Hypothalamus (tissue), 51 donors: ENCODE measurements around the gene SIM1.
"Not testable (repeated sequence)": the region's sequence is repeated elsewhere in the genome, so short reads cannot be mapped to it uniquely, and the experiment has no call there.

ENCODE experiments used
- DNase-seq, 51 donors: peaks; one replicate each; lab custom pipeline; 2025; lab: John Stamatoyannopoulos, UW

The SIM1 gene

DNA sequence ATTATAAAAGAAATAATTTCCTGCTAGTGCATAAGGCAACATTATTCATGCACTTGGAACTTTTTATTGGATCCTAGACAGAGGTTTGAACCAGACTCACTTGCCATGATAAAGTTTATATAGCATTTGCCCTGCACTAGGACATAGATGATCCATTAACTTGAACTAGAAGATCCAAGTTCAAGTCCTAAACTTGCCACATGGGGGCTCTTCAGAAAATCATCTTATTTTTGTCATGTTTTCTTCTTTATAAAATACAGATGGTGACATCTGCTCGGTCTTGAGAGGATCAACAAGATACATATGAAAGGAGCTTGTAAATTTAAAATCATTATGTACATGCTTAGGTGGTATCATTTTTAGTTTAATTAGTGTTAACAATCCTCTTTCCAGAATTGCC, 94.5 kb downstream of the SIM1 start:
- no peak for DNase-seq

DNA sequence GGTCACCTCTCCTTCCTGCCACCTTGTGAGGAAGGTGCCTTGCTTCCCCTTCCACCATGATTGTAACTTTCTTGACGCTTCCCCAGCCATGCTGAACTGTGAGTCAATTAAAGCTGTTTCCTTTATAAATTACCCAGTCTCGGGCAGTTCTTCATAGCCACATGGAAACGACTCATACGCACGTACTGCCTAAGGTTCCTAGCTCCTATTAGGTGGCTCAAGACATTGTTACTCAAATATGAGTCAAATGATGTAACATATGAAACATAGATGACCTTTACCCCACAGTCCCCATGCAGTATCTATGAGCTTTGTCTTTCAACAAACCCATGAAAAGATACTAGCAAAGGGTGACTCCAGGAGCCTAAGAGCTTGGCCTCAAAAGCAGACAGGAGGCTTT, 98.3 kb downstream of the SIM1 start:
- no peak for DNase-seq

DNA sequence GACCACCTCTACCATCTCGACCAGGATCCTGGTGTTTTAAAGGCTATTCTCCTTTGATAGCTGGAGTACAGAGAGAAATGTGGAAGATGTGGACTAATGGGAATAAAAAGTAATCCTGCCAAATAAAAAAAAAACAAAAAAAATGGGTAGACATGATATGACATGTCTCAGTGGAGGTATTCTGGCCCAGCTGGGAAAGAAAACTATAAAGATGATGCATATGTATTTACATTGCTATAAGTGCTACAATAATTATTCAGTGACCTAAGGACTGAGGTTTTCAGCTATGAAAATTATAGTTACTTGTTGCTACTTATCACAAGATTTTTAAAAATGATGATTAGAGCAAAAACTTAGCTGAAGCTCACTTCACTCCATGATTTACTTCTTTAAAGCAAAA, 101.1 kb downstream of the SIM1 start:
- DNase-seq: no peak

DNA sequence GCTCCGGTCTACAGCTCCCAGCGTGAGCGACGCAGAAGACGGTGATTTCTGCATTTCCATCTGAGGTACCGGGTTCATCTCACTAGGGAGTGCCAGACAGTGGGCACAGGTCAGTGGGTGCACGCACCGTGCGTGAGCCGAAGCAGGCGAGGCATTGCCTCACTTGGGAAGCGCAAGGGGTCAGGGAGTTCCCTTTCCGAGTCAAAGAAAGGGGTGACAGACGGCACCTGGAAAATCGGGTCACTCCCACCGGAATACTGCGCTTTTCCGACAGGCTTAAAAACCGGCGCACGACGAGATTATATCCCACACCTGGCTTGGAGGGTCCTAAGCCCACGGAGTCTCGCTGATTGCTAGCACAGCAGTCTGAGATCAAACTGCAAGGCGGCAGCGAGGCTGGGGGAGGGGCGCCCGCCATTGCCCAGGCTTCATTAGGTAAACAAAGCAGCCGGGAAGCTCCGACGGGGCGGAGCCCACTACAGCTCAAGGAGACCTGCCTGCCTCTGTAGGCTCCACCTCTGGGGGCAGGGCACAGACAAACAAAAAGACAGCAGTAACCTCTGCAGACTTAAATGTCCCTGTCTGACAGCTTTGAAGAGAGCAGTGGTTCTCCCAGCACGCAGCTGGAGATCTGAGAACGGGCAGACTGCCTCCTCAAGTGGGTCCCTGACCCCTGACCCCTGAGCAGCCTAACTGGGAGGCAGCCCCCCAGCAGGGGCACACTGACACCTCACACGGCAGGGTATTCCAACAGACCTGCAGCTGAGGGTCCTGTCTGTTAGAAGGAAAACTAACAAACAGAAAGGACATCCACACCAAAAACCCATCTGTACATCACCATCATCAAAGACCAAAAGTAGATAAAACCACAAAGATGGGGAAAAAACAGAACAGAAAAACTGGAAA, 109.7 kb downstream of the SIM1 start:
- not testable (repeated sequence) for DNase-seq

DNA sequence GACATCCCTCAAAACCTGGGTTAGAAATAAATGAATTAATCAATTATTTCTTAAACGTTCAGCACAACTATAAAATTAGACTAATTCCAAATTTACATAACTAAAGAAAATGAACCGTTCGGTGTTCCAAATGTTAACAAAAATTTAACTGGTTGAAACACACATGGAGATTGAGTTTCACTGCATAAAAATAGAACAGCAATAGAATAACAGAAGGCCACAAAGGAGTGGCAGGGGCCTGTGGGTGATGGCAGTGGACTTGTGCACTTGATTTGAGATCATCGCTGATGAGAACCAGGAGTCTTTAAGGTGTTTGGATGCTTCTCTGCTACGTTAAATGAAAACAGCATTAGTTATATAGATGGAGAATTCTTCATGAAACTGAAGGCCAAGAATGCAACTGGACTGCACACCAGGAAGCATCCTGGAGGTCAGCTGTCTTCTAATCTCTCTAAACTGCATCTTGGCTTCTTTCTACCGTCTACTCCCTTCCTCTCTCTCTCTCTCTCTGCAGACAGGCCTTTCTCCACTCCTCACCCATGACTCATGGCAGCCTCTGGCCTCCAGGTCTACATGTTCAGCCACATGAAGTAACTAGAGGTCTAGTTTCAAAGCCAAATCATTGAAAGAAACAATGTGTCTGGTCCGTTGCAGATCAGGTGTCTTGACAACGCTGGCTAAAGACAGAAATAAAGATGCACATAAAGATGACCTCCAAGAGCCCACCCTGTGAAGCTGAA, 111.3 kb downstream of the SIM1 start:
- DNase-seq: no peak

GRCh38 chr6:100350139-100350538, 114.6 kb downstream of the SIM1 start:
- DNase-seq: no peak

- no peak for DNase-seq
Measured at GRCh38 chr6:100349366-100349765, 115.4 kb downstream of the SIM1 start.

DNA sequence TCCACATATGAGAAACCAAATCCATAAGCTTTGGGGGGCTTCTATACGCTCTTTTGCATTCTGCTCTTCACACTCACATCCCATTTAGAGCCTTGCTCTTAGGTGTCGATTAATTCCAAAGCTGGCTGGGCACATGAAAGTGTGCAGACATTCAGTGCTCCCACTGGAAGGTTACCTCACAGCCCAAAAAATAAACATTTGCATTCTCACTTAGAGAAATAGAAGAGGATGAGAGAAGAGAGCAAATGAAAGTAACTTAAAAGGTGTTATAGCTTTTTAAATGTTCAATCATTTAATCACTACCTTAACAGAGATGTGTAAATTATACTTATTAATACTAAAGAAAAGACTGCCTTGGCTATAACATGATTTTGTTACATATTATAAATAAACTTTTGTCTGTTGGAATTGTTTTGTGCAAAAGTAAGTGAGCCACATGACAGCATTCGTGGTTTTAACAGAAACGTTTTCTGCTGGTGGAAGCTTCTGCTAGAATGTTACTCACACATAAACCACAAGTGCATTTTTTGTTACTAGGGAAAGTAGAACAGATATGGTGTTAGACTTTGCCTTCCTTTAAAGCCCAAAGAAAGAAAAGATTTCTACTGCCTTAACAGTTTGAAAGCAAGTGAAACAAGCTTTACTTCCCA, 116.7 kb downstream of the SIM1 start:
- no peak for DNase-seq

- DNase-seq: no peak
Measured at GRCh38 chr6:100346828-100347227, 117.9 kb downstream of the SIM1 start.

DNA sequence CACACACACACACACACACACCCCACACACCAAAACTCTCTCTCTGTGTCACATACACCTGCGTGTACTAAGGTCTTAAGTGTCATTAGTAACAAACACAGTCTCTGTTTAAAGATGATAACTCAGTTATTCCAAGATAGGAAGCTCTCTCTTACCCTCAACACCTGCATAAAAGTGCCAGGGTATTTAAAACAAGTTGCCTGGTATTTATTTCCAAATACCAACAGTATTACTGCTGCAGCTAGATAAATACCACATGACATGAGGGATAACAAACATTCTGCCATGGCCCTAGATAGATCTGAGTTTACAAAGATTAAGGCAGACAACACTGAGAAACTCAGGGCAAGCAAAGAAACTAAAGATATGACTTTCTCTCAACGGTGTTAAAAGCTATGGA, 118.5 kb downstream of the SIM1 start:
- no peak for DNase-seq

DNA sequence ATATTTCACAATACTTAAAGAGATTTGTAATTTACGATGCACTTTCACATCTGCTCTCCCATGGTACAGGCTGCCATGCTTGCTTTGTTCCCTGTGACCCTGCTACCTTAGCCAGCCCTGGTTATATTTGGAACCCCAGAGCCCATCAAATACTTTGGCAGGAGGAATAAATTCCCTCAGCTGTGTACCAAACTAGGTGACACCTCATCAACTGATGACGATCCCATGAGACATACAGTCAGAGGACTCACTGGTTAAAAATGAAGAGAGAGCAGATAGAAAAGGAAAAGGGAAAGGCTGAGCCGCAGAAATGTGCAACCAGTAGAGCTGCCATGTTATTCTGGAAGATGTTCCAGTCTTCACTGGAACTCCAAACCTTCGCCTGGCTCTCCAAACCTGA, 120.0 kb downstream of the SIM1 start:
- no peak for DNase-seq

GRCh38 chr6:100344321-100344720, 120.4 kb downstream of the SIM1 start:
- DNase-seq: no peak

GRCh38 chr6:100343316-100344077, 121.2 kb downstream of the SIM1 start:
- DNase-seq: no peak

DNA sequence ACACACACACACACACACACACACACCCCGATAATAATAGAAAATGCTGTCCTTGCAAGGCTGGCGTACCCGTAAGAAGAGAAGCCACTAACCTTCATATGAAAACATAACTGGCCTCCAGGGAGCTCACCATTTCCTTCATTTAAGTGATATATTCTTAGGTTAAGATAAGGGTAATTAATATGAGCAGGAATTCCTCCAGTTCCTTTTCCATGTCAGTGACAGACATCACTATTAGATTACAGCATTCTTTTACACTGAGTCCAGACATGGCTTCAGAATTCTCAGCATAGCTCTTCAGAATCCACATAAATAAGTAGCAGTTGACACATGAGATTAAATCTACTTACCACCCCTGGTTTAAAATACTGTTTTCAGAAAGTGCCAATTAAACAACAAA, 121.9 kb downstream of the SIM1 start:
- no peak for DNase-seq

- no peak for DNase-seq
Measured at GRCh38 chr6:100339574-100340255, 125.0 kb downstream of the SIM1 start.

- DNase-seq: no peak
Measured at GRCh38 chr6:100338090-100338489, 126.6 kb downstream of the SIM1 start.

DNA sequence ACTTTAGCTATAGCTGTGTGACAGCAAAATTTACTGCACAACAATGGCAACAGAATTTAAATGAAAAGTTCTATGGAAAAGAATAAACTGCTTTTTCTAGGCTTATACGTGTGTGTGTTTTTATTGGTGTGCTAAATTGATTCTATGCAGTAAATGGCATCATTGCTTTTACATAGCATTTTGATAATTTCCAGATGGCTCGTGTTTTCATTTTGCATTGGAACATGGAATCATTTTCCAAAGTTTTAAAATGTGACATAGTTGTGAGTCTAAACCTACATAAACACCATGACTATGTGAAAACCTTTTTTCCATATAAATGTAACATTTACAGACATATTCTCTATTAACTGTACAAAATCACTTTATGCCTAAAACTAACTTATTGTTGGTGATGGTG, 127.8 kb downstream of the SIM1 start:
- DNase-seq: no peak

- DNase-seq: no peak
Measured at GRCh38 chr6:100335991-100336390, 128.7 kb downstream of the SIM1 start.
